HG03066 (cell line): ENCODE results near the gene DNAH6.
"Not testable (repeated sequence)": the region's sequence is repeated elsewhere in the genome, so short reads cannot be mapped to it uniquely, and the experiment has no call there.

Experiments
- ATAC-seq: cut with Tn5 transposase; IDR thresholded peaks from one replicate; pipeline ENCODE4 v1.9.1; 2021; ENCODE audit warnings: low read depth; ENCODE audit not compliant: unreplicated experiment

The DNAH6 gene

DNA sequence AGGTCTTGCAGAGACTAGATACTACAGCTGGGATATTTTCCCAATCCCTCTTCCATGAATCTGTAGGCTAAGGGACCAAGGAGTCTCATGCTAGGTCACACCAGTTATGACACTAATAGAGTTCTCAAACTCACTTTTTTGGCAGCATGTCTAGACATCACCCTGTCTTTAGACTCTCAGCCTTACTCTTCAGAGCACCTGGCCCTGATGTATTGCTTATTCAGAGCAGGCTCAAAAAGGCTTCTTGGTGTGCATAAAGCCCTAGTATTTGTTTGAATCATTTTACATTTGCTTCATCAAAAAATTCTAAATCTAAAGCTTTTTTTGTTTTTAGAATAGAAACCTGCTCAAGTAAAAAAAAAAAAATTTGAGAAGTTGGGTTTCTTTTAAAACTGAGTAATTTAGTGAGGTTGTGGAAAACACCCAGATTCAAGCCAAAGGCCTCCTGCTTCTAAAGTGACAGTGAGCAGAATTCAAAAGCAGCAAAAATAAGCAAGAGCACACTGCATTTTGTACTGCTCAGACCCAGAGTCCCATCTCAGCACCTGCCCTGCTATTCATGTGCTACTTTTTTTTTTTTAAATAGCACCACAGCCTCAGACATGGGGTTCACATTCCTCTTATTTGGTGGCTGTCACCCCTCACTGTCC is 18.0 kb upstream of the DNAH6 start:
- ATAC-seq = no peak

DNA sequence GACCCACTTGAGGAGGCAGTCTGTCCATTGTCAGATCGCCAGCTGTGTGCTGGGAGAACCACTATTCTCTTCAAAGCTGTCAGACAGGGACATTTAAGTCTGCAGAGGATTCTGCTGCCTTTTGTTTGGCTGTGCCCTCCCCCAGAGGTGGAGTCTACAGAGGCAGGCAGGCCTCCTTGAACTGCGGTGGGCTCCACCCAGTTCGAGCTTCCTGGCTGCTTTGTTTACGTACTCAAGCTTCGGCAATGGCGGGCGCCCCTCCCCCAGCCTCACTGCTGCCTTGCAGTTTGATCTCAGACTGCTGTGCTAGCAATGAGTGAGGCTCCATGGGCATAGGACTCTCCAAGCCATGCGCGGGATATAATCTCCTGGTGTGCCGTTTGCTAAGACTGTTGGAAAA is 5.3 kb upstream of the DNAH6 start:
- ATAC-seq = not testable (repeated sequence)

DNA sequence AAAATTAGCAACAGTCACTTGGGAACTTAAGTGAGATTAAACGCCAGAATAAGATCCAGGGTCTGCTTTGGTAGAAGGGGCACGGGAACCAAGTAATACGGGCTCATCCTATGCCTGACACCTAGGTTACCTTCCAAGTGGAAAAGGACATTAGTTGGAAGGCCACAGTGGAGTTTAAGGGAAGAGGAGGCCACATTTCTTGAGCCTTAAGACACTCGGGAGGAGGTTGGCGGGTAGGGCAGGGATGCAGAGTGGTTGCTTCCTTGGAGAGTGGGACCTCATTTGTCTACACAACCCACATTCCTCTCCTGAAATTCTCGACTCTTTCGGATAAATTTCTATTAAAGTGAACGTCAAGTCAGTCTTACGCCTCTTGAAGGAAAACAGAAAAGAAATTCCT is 510 bp upstream of the DNAH6 start:
- no peak for ATAC-seq

DNA sequence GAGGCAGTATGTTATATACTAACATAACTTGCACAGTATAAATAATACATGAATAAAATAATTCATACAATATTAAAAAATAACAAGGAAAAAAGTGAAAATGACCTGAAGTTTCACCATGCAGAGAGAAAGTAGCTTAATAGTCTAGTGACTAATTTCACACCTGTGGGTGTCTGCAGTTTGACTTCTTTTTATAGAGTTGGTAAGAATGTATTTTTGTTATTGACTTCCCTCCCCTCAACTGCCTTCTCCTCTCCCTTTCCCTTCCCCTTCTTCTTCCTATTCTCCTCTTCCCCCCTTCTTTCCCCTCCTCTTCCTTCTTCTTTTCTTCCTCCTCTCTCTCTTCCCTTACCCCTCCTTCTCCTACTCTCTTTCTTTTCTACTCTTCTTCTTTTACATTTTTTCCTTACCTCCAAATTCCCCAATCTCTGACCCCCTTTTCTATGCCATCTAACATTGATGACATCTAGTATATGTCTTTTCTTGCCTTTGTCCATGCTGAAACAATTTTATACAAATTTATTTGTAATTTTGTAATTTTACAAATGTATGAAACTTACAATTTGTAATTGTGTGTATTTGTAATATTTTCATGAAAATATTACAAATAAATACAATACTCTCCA is 3.1 kb downstream of the DNAH6 start:
- no peak for ATAC-seq

DNA sequence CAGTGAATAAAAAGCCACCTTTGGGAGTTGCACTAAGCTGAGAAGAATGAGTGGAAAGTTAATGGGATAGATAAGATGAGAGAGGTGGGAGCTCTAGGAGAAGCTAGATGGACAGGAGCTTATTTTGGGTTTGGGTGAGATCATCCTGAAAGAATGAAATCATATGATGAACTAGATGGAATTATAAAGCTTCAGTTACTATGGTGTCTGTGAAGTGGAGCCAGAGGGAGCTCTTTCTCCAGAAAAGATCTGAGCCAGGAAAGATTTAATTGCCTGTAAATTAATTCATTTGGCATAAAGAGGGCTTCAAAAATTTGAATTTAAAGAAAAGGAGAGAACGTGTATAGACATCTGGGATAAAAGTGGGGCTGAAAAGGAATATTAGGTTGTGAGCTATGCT is 10.3 kb downstream of the DNAH6 start:
- ATAC-seq = no peak

DNA sequence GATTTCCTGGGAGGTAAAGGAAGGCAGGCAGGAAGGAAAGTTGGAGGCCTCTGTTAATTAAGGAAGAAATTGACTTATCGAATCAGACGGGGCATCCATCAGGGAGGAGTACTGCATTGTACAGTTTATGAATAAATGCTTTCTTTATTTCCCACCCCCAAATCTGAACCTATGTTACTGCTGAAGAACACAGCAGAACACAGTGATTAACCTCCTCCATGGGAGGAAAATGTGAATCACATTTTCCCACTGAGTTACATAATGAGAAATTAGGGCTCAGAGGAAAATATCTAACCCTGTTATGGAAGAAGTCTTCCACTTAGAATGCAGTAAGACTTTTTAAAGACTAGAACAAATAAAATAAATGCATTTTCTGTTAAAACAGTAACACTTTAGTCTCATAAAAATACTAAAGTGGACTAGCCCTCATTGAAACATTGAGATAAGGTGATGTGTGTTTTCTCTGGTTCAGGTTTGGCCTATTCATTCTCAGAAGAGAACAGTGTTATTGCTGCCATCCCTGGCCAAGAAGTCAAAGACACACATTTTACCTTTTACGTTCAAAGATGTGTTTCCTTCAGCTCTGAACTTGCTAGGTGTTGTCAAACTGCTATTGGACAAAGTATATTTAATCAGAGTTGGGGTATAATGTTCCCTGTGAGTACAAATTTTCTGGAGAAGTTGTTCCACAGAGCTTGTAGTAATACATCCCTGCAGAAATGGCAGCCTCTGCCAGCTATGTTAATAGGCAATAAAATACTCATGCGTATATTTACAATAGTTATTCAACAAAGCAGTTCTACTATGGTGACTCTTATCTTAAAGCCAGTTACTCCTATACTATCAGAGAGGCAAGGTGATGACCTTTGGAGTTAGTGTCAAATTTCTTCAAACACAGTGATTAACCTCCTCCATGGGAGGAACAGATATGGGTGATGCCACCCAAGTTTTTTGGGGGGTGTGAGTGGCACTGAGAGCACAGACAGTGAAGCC is 11.1 kb downstream of the DNAH6 start:
- ATAC-seq = no peak

DNA sequence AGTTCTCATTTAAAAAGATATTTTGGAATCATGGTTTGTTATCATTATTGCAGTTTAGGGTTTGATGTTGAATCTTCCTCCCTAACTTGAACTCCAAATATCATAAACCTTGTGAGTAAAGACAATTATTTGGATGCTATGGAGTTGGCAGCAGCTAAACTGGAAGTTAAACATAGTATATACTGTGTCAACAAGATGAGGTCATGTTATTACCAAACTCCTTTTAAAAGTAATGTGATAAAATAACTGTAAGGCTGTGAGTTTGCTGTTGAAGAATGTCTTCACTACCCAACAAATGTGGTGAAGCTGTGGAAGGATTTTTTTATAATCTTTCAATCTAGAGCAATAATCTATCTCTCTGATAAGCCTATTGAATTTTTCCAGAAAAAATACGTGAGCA is 16.0 kb downstream of the DNAH6 start:
- ATAC-seq = no peak

DNA sequence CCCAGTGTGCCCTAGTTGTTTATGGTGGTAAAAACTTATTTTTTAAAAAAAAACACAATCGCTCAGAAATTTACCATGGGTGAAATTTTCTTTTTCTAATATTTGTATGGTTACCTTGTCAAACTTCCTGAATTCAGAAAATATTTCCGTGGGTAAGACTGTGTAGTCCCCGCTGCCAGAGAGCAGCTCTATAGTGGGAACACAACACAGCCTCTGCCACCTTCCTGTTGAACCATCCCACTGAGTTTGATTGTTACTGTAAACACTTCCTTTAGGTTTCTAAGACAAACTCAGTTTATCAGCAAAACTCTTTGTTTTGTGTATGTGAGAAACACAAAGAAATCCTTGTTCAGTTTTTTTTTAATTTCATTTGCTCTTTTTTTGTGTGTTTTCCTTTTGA is 17.9 kb downstream of the DNAH6 start:
- ATAC-seq = no peak

DNA sequence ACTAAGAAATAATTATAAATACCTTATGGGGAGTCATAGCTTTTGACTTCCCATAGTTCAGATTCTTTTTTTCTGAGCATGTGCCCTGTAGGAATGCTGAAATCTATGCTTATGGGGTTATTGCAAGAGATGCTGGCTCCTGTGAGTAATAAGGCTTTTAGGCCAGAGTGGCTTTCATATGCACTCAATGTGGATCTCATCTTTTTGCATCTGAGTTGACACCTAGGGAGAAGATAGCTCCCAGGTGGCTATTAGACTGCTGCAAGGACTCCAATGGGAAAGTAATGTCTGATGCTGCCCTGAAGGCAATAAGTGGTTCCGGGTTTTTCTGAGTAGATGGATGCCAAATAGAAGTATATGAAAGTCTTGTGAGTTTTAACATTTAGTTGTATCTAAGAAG is 21.0 kb downstream of the DNAH6 start:
- ATAC-seq = no peak

DNA sequence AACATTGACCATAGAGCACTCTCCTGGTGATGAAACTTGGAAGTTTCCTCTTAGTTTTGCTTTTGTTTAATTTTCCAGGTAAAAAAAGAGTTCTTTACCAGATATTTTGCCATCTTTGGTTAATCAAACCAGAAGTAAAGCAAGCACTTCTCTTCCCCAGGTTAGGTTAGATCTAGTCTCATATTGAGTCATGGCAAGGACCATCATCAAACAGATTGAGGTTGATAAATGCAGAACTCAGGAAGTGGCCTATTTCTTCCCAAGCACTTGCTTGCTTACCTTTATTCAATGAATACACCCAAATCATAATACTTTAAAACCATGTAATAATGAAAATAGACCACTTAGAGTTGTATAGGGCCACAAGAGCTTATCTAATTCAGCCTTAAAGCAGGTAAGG is 23.4 kb downstream of the DNAH6 start:
- ATAC-seq = no peak

DNA sequence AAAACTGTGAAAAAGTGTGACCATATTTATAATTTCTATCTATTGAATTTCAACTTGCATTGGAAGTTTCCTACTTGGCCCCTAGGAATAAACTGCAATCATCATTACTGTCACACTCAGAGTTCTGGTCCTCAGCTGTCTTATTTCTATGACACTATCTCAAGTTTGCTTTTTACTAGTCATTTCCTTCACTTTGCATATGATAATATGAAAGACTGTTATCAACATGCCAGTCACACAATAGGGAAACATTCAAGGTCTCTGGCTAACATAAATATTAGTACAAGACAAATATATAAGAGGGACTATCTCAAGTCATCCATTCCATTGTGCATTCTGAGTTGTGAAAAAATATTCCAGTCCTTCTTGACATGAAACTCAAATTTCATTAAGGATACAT is 28.7 kb downstream of the DNAH6 start:
- no peak for ATAC-seq

DNA sequence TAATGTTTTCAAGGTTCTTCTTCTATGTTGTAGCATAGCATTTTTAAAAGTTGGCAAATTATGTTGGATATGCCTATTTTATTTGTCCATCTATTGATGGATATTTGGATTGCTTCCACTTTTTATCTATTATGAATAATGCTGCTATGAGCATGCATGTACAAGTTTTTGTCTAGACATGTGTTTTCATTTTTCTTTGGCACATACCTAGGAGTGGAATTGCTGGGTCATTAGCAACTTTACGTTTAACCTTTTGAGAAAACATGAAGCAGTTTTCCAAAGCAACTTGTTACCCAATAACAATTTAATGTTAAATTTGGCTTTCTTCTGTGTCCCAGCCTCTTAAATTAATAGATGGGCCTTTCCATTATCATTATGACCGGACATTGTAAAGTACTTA is 30.3 kb downstream of the DNAH6 start:
- ATAC-seq = no peak

DNA sequence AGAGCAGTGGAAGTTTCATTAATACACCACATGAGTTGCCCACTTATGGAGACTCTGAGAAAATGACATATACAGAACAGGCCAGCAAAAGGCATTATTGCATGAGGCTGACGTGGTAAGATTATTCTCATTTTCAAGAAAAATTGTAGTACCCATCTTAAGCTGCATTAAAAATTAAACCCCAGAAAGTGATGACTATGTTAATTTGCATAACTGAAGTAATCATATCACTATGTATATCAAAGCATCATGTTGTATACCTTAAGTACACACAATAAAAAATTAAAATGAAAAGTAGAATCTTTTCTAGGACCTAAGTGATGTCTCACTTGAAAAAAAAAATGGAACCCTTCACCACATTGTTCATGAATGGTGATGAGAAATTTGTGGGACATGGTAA is 32.0 kb downstream of the DNAH6 start:
- no peak for ATAC-seq

DNA sequence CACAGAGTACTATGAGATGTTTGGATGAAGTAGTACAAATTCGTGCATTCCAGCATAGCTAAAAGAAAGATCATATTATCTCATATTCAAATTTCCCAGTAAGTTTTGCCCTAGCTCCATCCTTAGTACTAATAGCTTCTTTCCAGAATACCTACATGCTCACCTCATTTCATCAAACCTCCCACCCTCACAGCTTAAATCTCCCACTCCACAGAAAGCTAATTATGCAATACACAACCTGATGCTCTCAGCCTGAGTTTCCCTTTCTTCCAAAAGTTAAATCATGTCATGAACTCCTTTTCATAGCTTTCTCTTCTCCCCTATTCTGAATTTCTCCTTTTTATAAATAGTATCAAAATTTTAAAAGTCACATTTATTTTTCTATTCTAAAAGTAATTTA is 34.6 kb downstream of the DNAH6 start:
- ATAC-seq = no peak

DNA sequence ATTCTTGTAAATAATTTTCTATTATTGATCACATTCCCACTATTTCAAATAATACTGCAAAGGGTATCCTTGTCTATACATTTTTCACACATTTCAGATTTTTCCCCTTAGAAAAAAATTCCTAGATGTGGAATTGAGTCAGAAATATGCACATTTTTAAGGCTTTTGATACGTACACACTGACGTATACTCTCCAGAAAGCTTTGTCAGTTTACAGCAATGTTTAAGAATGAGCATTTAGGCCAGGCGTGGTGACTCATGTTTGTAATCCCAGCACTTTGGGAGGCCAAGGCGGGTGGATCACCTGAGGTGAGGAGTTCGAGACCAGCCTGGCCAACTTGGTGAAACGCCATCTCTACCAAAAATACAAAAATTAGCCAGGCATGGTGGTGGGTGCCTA is 35.2 kb downstream of the DNAH6 start:
- ATAC-seq = not testable (repeated sequence)

DNA sequence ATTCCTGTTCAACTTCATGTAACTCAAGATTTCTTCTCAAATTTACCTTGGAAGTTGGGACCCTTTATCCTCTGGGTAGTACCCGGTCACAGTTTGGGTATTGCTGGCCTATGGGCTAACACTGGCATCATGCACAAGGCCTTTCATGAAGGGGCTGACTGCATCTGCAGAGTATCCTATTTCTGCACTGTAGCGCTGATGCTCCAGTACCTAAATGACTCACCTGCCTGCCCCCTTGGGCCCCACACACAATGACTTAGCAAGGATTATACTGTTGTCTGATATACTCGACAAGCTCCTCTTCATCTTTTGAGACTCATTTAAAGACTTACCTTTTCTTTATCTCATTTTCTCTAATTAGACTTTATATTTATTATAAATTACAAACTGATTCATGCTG is 39.9 kb downstream of the DNAH6 start:
- ATAC-seq = no peak

DNA sequence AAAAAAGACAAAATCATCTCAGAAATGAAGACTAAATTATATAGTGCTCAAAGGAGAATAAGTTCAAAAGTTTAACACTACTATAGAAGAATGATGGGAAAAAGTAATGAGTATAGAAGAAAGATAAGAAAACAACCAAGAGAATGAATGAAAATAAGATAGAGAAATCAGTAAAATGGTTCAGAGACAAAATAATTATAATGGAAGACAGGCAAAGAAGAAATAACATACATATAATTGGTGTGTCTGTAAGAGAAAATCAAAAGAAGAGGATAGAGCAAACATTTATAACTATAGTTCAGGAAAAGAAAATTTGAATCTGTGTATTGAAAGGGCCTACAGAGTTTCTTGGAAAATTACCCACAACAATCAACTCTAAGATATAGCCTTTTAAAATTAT is 43.5 kb downstream of the DNAH6 start:
- ATAC-seq = no peak

DNA sequence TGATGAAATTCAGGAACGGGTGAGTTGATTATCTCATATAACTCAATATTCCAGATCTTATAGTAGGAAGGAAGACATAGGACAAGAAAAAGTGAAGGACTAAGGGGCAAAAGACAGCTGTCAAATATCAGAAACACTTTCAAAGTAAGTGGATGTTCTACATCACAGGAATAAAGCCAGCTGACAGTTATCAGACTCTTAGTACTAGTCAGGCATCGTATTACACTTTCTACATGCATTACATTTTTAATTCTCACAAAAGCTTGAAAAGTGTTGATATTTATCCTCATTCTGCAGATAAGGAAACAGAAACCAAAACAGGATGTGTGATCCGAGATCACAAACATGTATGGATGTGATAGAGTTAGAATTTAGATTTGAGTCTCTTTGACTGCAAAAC is 63.4 kb downstream of the DNAH6 start:
- ATAC-seq = no peak

DNA sequence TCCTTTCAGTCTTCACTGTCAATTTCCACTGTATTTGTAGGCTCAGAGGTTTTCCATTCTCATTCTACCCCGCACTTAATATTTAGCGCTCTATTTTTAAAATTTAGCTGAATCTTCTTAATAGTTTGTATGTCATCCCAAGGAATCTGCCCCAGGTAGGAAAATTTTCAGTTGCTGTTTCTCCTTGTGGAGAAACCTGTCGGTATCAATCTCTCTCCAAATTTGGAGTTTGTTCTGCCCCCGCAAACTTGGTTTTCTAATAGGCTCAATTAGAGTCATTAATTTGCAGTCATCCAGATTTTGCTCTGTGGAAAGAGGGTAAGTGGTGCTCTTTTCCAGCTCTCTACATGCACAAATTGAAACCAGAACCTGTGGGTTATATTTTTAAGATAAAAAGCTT is 87.6 kb downstream of the DNAH6 start:
- ATAC-seq = no peak

DNA sequence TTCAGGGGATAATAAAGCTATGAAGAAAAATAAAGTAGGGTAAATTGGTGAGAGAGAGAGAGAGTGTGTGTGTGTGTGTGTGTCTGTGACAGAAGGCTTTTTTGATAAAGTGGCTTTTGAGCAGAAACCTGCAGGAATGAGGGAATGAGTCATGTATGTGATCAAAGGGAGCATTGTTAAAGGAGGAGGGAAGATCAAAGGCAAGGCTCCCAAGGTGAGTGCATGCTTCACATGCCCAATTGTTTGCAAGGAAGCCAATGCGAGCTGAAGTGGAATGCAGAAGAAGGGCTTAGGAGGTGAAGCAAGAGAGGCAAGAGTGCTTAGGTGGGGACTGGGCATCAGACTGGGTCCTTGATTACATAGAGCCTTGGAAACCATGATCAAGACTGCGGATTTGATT is 96.8 kb downstream of the DNAH6 start:
- no peak for ATAC-seq

DNA sequence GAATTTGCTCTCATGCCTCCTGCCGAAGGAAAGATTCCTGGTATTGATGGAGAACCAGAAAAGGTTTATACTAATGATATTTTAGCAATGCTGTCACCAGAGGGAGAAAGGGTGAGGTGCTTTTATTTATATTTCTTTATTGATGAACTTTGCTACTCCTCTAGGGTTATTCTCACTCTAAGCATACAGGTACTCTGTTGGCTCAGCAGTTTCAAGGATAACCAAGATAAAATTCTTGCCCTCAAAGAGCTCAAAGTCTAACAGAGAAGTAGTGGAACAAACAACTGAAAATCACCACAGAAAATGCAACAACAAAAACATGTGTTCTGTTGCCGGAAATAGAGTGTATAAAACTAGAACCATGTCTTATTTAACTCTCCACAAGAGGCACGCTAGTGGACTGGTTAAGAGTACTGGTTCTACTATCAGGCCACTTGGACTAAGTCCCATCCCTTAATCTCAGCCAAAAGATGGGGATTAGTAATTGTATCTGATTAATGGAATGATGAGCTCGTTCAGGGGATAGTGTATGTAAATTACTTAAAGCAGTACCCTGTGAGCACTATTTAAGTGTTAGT is 103.6 kb downstream of the DNAH6 start:
- no peak for ATAC-seq
